Jurkat, Clone E6-1 (cell line): ENCODE measurements around the gene ACTL9.

ENCODE experiments used
- DNase-seq: peaks from one replicate; pipeline ENCODE4 v3.0.0-alpha.2; 2011; ENCODE audit warnings: low read depth, low spot score
- H3K4me3 ChIP-seq: 2 replicates; pipeline ENCODE4 v1.5.1; 2011; ENCODE audit warnings: mild to moderate bottlenecking, low read length, control low read depth, moderate library complexity

The ACTL9 gene

DNA sequence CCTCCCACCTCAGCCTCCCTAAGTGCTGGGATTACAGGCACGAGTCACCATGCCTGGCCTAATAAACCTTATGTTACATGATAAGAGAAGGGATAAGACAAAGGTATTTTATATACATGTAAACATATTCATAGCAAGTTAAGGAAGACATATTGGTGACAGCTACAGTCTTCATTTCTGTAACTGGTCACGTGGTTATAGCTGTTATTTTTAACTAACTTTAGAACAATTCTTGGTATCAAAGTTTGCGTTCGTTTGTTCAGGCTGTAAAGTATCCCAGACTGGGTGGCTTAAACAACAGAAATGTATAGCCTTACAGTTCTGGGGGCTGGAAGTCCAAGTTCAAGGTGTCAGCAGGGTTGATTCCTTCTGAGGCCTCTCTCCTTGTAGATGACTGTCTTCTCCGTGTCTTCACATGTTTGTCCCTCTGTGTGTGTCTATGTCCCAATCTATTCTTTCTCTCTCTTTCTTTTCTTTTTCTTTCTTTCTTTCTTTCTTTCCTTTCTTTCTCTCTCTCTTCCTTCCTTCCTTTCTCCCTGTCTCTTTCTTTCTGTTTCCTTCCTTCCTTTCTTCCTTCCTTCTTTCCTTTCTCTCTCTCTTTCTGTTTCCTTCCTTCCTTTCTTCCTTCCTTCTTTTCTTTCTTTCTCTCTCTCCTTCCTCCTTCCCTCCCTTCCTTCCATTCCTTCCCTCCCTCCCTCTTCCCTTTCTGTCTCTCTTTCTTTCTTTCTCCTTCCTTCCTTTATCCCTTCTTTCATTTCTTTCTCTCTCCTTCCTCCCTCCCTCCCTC lies 7.6 kb downstream of the ACTL9 start:
- no peak overlapping the region for H3K4me3 ChIP-seq
- no peak for DNase-seq

DNA sequence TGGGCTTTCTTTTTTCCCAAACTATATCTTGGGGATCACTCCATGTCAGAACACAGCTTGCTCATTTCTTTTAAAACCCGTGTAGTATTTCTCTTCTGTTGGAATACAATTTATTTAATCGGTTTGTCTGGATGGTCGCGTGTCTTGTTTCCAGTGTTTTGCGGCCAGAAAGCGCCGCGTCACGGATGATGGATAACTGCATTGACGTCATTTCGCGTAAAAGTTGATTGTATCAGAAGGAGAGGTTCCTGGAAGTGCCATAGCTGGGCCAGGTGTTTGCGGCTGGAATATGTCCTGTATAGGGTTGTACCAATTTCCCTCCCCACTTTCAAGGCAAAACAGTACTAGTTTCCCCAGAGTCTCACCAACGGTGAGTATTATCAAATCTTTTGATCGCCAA lies 9.7 kb downstream of the ACTL9 start:
- DNase-seq = no peak

DNA sequence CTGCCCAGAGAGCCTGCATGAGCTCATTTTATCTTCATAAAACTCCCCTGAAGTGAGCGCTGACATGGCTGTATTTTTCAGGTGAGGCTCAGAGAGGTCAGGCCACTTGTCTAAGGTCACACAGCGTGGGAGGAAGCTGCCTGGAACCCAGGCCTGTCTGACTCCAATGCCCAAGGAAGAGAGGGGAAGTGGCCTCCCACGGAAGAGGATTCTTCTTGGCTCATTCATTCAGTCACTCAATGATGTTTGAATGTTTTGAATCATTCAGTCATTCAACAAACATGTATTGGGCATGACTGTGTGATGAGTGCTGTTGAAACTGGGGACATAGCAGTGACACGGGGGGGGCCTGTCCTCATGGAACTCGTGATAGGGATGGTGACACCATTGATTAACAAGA lies 12.0 kb downstream of the ACTL9 start:
- DNase-seq = no peak
- H3K4me3 ChIP-seq = no peak overlapping the region

More for the DNA sequence above, 9.7 kb downstream of the ACTL9 start:
- no peak overlapping the region for H3K4me3 ChIP-seq

DNA sequence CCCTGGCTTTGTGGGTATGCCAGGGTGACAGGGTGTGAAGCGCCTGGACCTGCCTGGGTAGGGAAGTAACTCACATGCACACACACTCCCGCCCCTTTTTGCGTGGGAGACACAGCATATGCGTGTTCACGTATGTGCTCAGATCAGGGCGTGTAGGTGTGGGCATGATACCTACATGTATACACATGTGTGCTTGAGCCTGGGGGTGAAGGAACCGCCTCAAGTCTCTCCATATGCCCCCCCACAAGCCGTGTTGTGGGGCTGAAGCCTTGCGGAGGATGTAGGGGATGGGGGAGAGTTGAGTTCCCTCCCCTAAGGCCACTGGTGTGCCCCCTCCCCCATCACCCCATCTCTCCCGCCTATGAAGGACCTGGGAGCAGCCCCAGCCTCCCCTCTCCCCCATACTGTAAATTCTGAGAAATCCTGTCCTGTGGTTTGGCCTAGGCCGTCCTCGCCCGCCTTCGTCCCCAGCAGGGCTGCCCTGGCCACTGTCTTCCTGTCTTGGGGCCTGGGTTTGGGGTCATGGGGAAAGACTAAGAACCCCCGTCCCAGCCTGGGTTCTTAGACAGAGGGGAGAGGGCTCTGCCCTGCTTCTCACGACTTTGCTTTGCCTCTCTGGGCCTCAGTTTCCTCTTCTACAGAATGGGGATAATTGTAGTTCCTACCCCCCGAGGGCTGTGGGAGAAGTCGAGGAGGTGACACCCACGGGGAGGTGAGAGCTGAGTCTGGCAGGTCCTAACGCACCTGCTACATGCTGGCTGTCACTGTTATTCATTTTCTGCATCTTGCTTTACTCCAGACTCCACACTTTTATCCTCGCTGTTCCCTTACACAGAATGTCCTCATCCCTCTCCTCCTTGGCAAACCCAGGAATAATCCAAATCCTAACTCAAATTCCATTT lies 14.3 kb downstream of the ACTL9 start:
- DNase-seq = no peak

DNA sequence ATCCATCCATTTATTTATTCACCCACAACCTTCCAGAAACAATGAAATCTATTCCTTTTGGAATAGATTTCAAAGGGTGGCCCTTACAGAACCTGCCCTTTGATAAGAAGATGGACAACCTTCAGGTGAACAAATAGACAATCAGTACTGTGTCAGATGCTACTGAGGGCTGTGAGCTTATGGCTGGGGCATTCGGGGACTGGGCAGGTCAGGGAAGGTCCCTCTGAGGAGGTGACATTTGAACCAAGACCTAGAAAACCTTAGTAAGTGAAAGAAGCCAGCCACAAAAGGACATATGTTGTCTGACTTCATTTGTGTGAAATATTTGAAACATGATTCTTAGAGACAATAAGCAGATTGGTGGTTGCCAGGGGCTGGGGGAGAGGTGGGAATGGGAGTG lies 15.7 kb downstream of the ACTL9 start:
- no peak for DNase-seq
- H3K4me3 ChIP-seq = no peak overlapping the region

More for the DNA sequence above, 14.3 kb downstream of the ACTL9 start:
- no peak overlapping the region for H3K4me3 ChIP-seq

DNA sequence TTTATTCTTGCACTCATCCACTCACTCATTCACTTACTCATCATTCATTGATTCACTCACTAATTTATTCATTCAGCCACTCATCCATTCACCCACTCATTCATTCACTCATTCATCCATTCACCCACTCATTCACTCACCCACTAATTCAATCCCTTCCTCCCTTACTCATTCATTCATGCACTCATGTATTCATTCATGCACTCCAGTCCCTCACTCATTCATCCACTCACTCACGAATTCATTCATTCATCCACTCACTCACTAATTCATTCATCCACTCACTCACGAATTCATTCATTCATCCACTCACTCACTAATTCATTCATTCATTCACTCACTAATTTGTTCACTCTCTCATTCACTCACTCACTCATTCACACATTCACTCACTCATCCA lies 16.1 kb downstream of the ACTL9 start:
- no peak for DNase-seq
- H3K4me3 ChIP-seq = no peak overlapping the region

DNA sequence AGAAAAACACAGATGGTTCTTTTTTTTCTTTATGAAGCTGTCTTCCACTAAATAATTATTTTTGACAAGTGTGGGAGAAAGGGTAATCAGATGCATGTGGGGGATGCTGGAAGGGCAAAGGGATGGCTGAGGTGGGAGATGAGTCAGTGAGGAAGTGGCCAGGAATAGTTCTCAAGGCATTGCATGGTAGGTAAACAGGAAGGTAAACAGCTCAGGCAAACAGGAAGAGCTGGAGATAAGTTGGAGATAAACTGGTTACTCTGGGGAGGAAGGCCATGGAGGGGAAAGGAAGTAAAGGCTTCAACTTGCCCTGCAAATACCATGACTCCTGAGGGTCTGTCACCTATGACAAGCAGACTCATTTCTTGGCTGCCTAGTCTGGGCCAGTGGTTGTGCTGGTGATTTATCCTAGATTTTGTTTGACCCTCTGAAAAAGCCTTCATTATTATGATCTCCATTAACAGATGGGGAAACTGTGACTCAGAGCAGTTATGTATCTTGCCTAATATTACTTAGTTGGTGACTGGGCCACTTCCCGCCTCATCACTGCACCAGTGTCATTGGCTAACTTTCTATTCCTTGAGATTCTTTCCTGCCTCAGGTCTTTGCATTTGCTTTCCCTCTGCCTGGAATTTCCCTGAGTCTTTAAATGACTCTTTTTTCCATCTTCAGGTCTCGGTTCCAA lies 17.1 kb downstream of the ACTL9 start:
- no peak overlapping the region for H3K4me3 ChIP-seq
- DNase-seq = no peak

DNA sequence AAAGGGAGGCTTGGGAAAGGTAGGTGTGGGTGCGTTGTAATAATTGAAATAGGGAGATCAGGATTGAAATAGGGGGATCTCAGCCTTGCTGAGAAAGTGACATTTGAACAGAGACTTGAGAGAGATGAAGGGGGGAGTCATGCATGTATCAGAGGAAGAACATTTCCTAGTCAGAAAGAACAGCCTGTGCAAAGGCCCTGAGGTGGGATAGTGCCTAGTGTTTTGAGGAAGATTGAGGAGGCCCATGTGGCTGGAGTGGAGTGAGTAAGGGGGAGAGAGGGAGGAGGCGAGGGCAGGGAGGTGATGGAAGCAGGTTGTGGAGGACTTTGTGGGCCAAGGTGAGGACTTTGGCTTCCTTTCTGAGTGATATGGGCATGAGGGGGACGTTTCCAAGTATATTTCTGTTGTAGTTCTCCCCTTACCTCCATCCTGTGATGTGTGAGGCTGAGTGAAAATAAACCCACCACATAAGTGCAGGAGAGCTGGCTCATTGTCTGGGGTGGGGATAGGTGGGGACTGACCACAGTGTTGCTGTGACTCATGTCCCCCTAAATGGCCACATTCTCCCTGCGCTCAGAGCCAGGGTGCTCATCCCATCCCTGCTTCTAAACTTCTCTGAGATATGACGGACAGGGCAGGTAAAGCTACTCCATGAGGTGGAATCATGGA lies 17.8 kb downstream of the ACTL9 start:
- DNase-seq = no peak
- H3K4me3 ChIP-seq = no peak overlapping the region

DNA sequence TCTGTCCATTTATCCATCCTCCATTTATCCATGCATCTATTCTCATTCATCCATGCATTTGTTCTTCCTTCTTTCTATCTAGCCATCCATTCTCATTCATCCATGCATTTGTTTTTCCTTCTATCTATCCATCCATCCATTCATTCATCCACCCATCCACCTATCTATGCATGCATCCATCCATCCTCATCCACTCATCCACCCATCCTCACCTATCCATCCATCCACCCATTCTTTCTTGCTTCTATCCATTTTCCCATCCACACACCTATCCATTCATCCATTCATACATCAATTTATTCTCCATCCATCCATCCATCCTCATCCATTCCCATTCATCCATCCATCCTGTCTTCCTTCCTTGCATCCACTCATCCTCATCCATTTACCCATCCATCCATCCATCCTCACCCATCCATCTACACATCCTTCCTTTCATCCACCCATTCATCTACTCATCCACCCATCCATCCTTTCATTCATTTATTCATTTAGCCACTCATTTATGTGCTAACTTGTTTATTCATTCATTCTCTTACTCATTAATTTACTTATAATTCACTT lies 20.3 kb downstream of the ACTL9 start:
- H3K4me3 ChIP-seq = no peak overlapping the region
- no peak for DNase-seq

DNA sequence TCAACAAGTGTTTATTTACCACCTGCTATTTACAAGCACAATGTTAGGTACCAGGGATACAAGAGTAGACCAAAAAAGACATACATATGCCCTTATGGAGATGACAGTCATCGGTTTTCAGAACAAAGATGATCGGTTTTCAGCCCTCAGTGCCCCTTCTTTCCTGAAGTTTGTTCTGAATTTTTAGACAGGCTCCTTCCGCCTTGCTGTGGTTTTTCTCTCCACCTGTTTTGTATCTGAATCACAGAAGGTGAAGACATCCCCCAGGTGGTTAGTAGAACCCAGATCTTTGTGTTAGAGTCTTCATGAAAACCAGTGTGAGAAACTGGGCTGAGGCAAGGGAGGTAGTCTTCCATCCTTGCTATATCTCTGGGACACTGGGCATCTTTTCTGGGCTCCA lies 23.5 kb downstream of the ACTL9 start:
- DNase-seq = no peak
- H3K4me3 ChIP-seq = no peak overlapping the region

DNA sequence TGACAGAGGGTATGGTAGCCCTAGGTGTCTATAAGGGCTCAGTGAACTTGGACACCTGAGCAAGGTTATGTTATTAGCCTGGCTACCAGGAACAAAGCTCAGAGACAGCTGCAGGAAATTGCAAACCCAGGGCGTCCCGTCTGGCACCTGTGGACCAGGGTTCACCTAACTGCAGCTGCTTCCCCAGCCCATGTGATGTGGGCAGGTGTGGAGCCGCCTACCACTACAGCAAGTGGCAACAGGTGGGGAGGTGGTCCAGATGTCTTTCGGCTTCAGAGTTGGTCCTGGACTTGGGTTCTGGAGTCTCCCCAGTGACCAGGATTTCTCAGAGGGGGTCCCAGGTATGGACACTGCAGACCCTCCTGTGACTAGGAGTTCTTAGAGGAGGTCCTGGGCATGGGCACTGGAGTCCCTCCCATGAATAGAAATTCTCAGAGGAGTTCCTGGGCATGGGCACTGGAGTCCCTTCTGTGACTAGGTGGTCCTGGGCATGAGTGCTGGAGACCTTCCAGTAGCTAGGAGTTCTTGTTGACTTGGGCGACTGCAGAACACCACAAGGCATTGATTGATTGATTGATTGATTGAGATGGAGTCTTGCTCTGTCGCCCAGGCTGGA lies 25.2 kb downstream of the ACTL9 start:
- H3K4me3 ChIP-seq = no peak overlapping the region
- peak; percentile 53 for DNase-seq

DNA sequence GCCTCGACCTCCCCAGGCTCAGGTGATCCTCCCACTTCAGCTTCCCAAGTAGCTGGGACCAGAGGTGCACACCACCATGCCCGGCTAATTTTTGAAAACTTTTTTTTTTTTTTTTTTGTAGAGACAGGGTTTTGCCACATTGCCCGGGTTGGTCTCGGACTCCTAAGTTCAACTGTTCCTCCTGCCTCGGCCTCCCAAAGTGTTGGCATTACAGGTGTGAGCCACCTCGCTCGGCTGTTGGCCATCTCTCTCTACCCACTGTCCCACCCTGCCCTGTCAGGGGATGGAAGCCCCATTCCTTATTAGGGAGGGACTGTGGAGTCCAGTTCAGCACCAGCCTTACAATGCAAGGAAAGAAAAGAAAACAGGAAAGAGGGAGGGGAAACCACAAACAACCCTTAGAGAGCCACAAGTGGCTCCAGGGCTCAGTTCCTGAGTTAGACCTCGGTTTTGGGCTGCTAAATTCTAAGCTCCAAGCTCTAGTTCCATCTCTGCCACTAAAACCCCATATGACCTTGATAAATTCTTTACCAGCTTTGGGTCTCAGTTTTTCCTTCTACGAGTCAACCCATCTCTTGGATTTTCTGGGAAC lies 31.7 kb downstream of the ACTL9 start:
- DNase-seq = no peak
- no peak overlapping the region for H3K4me3 ChIP-seq

DNA sequence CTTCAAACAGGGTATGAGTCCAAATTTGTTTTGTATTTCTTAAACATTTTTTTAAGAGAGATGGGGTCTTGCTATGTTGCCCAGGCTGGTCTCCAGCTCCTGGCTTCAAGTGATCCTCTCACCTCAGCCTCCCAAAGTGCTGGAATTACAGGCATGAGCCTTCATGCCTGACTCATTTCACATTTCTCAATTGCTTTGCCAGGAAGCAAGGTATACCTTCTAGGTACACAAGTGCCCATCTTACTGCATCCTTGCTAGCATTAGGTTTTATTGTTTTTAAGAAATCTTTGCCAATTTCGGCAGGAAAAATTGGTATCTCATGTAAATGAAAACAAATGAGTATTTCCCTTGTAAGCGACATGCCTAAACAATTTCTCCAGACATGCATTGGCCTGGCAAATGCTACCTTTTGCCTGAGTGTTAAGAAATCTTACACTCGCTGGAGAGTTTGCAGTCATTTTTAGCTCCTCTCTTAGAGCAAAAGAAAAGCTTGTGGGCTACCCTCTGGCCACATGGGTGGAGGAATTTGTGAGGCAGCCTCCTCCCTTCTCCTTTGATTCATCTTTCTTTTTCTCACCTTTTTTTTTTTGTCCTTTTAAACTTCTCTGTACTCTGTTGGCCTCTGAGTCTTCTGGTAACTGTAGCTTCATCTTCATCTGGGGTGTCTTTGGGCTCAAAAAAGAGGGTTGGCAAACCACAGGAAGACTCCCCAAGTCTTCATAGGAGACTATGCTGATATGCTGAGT lies 33.0 kb downstream of the ACTL9 start:
- H3K4me3 ChIP-seq = no peak overlapping the region
- no peak for DNase-seq

DNA sequence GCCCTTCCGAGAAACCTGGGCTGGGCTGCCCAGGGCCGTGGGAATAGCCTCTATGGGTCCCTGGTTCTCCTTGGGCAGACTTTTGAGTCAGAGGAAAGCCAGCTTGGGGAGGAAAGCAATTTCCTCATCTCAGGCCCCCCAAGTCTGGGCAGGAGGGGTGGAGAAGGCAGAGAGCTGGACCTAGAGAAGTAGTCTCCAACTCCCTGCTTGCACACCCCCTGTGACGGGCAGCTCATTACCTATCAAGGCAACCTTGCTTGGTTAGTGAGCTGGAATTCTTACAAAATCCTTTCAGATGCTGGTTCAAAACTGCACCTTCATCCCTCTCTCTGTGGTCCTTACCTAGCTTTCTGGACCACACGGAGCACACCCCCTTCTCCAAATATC lies 33.9 kb downstream of the ACTL9 start:
- DNase-seq = no peak
- peak overlapping the region; percentile 20 for H3K4me3 ChIP-seq

DNA sequence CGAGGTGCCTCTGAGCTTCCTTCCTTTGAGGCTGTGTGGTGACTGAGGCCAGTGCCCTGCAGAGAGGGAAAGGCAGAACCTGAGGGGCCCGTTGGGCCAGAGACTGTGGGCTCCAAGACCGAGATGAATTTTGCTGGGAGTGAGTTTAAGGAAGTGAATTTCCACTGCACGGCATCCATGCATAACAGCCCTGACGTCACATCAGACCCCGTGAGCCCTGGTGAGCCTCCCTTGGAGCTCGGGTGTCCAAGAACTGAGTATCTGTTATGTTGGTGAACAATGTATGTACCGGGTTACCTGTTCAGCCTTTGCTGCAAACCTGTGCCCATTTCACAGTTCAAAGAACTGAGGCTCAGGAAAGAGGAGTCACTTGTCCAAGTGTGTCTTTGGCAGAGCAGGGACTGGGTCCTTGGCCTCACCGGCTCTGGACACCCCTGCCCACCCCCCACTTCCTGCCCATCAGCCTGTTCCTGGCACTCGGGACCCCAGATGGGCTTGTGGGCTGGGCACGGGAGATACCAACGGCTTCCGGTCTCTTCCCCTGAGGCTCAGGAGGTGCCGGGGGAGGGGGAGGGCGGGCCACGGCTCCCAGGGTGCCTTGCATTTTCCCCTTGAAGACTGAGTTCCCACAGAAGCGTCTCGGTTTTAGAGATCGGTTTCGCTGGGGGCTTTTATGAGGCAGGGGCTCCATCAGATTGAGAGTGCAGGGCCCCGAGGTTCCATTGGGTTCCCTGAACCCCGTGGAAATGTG lies 34.5 kb downstream of the ACTL9 start:
- H3K4me3 ChIP-seq = peak overlapping the region; percentile 20
- peak; percentile 84 for DNase-seq

DNA sequence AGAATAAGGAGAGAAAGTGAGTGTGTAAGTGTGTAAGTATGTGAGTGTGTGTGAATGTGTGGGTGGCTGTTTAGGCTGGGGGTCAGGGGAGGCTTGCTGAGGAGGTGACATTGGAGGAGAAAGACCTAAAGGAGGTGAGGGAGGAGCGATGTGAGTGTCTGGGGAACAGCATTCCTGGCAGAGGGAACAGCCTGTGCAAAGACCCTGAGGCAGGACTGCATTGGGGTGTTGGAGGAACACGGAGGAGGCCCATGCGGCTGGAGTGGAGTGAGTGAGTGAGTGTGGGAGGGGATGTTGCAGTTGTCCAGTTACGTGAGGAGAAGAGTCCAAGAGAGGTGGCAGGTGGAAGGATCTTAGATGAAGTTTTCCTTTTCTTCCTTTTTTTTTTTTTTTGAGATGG lies 36.3 kb downstream of the ACTL9 start:
- no peak overlapping the region for H3K4me3 ChIP-seq
- DNase-seq = no peak

DNA sequence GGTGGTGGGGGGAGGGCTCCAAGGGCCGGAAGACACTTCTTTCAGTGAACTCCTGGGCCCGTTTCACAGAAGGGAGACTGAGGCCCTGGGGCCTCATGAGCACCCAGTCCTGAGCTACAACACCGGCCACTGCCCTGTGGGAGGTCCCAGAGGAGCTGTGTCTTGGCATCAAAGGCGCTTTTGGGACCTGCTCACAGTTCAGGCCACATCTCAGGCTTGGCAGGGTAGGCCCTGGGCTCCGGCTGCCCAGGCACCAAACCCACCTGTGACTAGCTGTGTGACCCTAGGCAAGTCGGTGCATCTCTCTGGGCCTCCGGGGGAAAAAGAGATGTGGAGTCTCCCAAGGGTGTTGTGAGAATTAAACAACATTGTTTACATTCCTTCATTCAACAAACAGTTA lies 38.7 kb downstream of the ACTL9 start:
- no peak for DNase-seq
- H3K4me3 ChIP-seq = no peak overlapping the region
